ENCODE data around the gene TMEM131L.

GRCh38 chr4:153418558-153418957 lies 47.6 kb upstream of the TMEM131L start:
- TF ChIP-seq CTCF (IDR thresholded peaks at IDR 0.05): no peak
- TF ChIP-seq POLR2A (IDR thresholded peaks at IDR 0.05): no peak
